ENCODE data around the gene SZT2. TPM values are rescaled to one million over a fixed set of nuclear protein-coding genes. Genes with fewer than 3 reads are reported as not detected.

Gene SZT2
- total and polyA plus RNA-seq, 2 of the 4 experiments (the other 2 are of a cell fraction) = 9.5 to 14.3 TPM

DNA sequence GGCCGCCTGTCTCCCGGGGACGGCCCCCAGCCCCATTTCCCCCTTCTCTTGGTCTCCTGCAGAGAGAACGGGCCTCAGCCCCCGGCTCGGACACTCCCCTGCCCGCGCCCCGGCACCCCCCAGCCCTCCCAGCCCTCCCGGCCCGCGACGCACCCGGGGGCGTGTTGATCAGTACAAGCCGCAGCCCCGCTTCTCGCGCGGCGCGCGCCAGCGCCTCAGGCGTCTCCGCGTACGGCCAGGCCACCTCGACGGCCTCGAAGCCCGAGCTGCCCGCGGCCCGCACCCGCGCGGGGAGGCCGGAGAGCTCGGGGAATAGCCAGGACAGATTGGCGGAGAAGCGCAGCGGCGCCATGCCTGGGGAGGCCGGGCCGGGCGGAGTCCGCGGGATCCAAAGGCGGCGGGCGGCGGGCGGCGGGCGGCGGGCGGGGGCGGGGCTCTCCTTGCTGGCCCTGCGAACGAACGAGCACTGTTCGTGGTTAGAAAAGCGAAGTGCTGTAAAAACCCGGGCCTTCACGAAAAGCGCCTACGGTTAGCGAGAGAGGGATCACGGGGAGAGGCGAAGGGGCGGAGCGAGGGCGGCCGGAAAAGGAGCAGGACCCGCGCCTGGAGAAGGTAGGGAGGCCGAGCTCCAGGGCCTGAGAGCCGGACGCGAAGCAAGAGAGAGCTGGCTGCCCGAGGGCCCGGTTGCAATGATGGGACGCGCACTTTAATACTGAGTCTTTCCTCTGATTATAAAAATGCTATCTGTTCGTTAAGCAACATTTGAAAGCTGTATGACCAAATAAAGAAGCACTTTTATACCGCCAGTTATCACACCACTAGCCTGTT, 64.0 kb downstream of the SZT2 start, which contains the start of gene HYI:
Gene HYI (minus strand): TSS at position 490 of the 828 bp plus-strand sequence. CDS start 138 bp downstream, at position 352.
- Histone ChIP-seq H2AK9ac (replicated peaks; ENCODE audit: low read depth, low read length, poor library complexity) (peak within 1 kb of the TSS; percentile 96), H2AFZ (replicated peaks; ENCODE audit: low read length, poor library complexity) (peak within 1 kb of the TSS; percentile 88), H3K56ac (ENCODE audit: extremely low read depth, insufficient read depth, low read length) (peak within 1 kb of the TSS; percentile 87), H4K91ac (ENCODE audit: insufficient read depth, low read depth, low read length) (peak within 1 kb of the TSS; percentile 81), H3K14ac (replicated peaks; ENCODE audit: low read depth, low read length) (peak within 1 kb of the TSS; percentile 99), H3K36me3 (ENCODE audit: control insufficient read depth, insufficient read depth, low read length) (peaks cover 37% of the 10 kb centered on the region), H3K4me2 (ENCODE audit: low read depth, low read length) (peak within 1 kb of the TSS; percentile 92), H3K4me3 (ENCODE audit: insufficient read depth, low read depth, low read length) (peak within 1 kb of the TSS; percentile 57), H3K9me1 (ENCODE audit: insufficient read depth, low read length) (peaks cover 14% of the 10 kb centered on the region), H2AK5ac (ENCODE audit: low read depth, low read length) (peak within 1 kb of the TSS; percentile 97), H4K20me1 (ENCODE audit: insufficient read depth, low read length) (peaks cover 8% of the 10 kb centered on the region; the same call in 1 of the 2 replicates), H3K4ac (ENCODE audit: low read depth, low read length) (peak within 1 kb of the TSS; percentile 98), H3K9ac (ENCODE audit: low read depth, low read length) (peak within 1 kb of the TSS; percentile 88), H2BK120ac (ENCODE audit: low read depth, low read length) (peak within 1 kb of the TSS; percentile 70), H4K8ac (ENCODE audit: low read depth in 2 of 2, low read length in 2 of 2) (peak within 1 kb of the TSS; percentile 38 to 99), H3K27me3 (ENCODE audit: control insufficient read depth, insufficient read depth, low read length) (no peaks in the 10 kb centered on the region), H4K5ac (ENCODE audit: low read depth, low read length) (peak within 1 kb of the TSS; percentile 82), H2BK5ac (ENCODE audit: low read depth, low read length, poor library complexity, severe bottlenecking) (peak within 1 kb of the TSS; percentile 88), H3K27ac (ENCODE audit: insufficient read depth, low read length) (peak within 1 kb of the TSS; percentile 87), H2BK20ac (ENCODE audit: low read depth, low read length) (peak within 1 kb of the TSS; percentile 75), H3K9me3 (ENCODE audit: control insufficient read depth, insufficient read depth, low read length) (no peaks in the 10 kb centered on the region), H3K23ac (ENCODE audit: low read depth, low read length) (peak within 1 kb of the TSS; percentile 99), H3K79me1 (ENCODE audit: low read depth in 1 of 2, low read length in 2 of 2) (peaks cover 10 to 53% of the 10 kb centered on the region in 2 experiments; a peak in 2 of 4 replicates), H3K4me1 (ENCODE audit: control insufficient read depth, insufficient read depth, low read length) (peaks cover 7% of the 10 kb centered on the region), H2BK15ac (ENCODE audit: low read depth, low read length) (peak within 1 kb of the TSS; percentile 84; the same call in 2 of the 3 replicates), H3K18ac (ENCODE audit: low read depth, low read length) (peak within 1 kb of the TSS; percentile 88)
- in situ Hi-C loops (cut with MboI; ENCODE audit: low sequenced_read_pairs) = no loop called here
- POLR2A ChIA-PET (ENCODE audit: unreplicated experiment) = interaction anchor here (0.5 to 0.6 kb wide), 2 partner anchors 198 to 510 kb away, joined by 3 read pairs; no protein-coding TSS in a partner anchor
- DNase-seq (peak; percentile 86), ATAC-seq (ENCODE audit: low read depth) (peak; percentile 78)
- 0% methylated on average over 39 of the region's 87 CpGs; no CpG with 5 or more reads in 1 of the 2 experiments for WGBS, 2 experiments (ENCODE audit: extremely low coverage in 2 of 2, insufficient read length in 1 of 2)
- BruUV-seq (replicated peaks) = no TSS peak
- no peak for TF ChIP-seq CTCF (conservative IDR thresholded peaks at IDR 0.05; ENCODE audit: low read depth, low read length)
- peak; percentile 62; the same call in 1 of the 2 replicates for TF ChIP-seq USF2 (IDR thresholded peaks at IDR 0.05; ENCODE audit: low read depth, low read length)
- TF ChIP-seq MAZ (IDR thresholded peaks at IDR 0.05; ENCODE audit: borderline replicate concordance, low read depth, low read length) = peak; percentile 17; the same call in 1 of the 2 replicates
- TF ChIP-seq POLR2A (IDR thresholded peaks at IDR 0.05; ENCODE audit: low read depth, low read length) = peak; percentile 55; the same call in 1 of the 2 replicates
- dilution Hi-C loops (cut with HindIII; ENCODE audit: low sequenced_read_pairs, unreplicated experiment) = no loop called here
- CTCF ChIA-PET = interaction anchor here (0.6 kb wide), 2 partner anchors 35 to 484 kb away, joined by 4 to 7 read pairs; no protein-coding TSS in a partner anchor
- intact Hi-C loops (cut with micrococcal nuclease) = loop anchor here (5.0 kb wide), 1 partner anchor 74 kb away; no protein-coding TSS in a partner anchor
